ENCODE results near the gene DPP6.
"Not testable (repeated sequence)": the region's sequence is repeated elsewhere in the genome, so short reads cannot be mapped to it uniquely, and the experiment has no call there.

DPP6 gene

DNA sequence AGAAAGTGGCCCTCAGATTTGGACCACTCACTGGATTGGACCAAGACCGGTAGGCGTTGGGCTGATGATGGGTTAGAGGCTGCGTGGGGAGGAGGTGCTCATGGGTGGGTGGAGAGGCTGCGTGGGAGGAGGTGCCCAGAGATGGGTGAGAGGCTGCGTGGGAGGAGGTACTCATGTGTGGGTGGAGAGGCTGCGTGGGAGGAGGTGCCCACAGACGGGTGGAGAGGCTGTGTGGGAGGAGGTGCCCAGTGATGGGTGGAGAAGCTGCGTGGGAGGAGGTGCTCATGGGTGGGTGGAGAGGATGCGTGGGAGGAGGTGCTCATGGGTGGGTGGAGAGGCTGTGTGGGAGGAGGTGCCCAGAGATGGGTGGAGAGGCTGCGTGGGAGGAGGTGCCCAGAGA is 604.4 kb downstream of the DPP6 start:
- no peak for DNase-seq (ENCODE audit: low read depth in 2 of 2)

DNA sequence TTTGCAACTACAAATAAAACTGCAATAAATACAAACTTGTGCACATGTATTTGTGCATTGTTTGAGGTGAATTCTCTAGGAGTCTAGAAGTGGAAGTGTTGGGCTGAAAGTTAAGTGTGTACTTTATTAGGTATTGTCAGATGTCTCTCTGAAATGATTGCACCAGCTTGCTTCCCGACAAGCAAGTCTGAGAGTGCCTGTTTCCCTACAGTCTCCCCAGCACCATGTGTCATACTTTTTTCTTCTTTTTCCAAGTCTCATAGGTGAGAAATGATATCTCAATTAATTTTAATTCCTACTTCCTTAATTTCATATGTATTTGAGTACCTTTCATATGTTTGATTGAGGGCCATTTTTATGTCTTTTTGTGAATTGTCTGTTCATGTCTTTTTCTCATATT is 614.6 kb downstream of the DPP6 start:
- no peak for DNase-seq (ENCODE audit: low read depth in 2 of 2)

DNA sequence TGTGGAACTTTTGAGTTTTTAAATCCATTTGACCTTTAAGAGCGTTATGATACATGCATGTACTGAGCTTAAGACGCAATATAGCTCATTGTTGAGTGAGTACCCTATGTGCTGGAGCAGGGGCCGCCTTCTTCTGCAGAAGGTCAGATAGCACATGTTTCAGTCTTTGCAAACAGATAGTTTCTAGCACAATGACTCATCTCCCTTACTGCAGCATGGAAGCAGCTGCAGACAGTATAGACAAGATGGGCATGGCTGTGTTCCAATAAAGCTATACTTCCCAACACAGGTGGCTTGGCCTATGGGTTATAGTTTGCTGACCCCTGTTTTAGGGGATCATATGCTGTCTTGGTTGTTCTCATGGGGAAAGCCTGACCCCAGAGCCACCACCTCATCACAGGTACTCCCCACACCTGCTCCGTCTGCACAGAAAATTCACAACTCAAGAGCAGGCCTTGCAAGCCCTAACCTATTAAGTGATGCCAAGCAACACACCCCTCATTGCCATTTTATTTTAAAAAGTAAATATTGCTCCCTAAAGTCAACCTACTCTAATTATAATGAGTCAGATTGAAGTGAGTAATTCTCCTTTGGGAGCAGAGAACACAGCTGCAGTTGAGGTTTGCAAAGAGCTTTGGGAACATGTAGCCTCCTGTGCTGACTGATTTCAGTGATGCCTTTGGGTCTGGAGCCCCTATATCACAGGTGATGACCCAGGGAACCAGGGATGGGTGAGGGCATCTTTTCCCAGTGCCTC is 620.6 kb downstream of the DPP6 start:
- DNase-seq (ENCODE audit: low read depth in 2 of 2), result no peak

DNA sequence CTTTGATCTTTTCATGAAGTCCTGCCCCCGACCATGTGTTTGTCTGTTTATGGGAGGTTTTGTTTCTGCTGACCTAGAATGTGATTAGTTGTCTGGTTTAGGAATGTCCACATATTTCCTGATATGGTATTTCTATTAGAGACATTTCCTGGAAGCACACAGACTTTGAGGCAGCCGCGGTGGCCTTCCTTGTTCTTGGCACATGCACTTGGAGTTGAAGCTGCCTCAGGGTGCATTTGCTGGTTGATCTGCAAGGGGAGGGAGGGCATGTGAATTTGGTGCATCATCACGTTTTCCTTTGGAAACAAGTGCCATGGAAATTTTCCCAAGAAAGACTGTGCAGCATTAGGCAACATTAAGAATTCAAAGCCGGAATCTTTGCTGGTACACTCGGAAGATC is 622.0 kb downstream of the DPP6 start:
- no peak for DNase-seq (ENCODE audit: low read depth in 2 of 2)

DNA sequence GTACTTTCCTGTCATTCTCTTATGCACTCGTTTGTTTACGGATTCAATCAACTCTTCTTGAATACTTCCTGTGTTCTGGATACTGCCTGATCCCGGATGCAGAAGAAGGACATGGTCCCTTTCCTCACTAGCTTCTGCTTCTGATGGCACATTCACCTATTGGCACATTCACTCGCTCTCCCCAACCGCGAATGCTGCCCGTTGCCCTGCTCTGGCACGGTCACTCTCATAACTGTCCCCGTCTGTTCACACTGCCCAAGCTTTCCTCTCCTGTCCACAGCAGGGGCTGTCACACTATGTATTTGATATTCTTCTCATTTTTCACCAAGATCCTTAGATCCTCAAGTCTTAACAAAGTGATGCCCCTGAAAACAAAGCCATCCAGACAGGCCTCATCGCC is 623.4 kb downstream of the DPP6 start:
- DNase-seq (ENCODE audit: low read depth in 2 of 2), result no peak

DNA sequence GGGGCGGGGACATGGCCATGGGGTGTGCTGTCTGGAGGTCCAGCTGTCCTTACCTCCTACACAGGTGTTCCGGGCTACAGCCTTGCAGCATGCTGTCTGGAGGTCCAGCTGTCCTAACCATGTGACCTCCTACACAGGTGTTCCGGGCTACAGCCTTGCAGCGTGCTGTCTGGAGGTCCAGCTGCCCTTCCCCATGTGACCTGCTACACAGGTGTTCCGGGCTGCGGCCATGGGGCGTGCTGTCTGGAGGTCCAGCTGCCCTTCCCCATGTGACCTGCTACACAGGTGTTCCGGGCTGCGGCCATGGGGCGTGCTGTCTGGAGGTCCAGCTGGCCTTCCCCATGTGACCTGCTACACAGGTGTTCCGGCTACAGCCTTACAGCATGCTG is 623.8 kb downstream of the DPP6 start:
- not testable (repeated sequence) for DNase-seq (ENCODE audit: low read depth in 2 of 2)

DNA sequence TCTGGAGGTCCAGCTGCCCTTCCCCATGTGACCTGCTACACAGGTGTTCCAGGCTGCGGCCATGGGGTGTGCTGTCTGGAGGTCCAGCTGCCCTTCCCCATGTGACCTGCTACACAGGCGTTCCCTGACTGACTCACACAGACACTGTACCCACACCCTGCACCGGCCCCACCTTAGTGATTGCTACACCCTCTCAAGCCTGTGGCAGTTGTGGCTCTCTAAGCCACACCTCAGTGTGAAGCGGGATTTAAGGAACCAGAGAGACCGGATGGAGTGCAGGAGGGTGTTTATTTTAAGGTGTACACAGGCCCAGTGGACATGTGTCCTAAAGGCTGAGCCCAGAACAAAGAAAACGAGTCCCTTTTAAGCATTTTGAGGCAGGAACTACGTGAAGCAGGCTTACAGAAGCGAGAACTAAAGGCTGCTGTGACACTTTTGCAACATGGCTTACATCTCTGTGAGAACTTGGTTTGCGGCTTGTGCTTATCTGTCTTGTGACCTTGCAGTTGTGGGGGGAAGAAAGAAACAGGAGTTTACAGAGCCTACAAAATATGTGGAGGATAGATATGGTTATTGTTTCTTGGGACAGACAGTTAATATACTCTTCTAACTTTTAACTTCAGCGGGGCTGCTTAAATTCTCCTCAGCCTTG is 624.4 kb downstream of the DPP6 start:
- DNase-seq (ENCODE audit: low read depth in 2 of 2), result no peak

DNA sequence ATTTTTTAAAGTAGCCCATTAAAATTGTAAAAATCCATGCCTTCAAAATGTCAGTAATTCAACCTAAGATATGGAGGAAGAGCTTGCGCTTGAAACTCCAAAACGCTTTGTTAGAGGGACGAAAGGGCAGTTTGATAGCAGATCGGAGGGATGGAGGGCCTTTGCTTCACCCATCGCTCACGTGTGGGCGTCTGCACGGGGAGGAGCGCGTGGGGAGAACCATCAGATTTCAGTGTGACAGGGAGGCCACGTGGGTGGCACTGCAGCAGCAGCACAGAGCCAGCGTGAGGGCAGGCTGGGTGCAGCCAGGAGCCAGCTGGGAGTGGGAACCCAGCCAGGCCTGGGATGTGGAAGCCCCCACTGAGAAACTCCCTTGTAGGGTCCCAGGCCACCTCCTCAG is 625.3 kb downstream of the DPP6 start:
- no peak for DNase-seq (ENCODE audit: low read depth in 2 of 2)

DNA sequence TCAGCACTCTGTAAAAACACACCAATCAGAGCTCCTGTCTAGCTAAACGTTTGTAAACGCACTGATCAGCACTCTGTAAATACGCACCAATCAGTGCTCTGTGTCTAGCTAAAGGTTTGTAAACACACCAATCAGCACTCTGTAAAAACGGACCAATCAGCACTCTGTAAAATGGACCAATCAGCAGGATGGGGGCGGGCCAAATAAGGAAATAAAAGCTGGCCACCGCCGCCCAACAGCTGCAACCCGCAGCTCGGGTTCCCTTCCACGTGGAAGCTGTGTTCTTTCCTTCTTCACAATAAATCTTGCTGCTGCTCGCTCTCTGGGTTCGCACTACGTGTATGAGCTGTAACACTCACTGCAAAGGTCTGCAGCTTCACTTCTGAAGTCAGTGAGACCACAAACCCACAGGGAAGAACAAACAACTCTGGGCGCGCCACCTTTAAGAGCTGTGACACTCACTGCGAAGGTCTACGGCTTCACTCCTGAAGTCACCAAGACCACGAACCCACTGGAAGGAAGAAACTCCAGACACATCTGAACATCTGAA is 625.9 kb downstream of the DPP6 start:
- not testable (repeated sequence) for DNase-seq (ENCODE audit: low read depth in 2 of 2)

DNA sequence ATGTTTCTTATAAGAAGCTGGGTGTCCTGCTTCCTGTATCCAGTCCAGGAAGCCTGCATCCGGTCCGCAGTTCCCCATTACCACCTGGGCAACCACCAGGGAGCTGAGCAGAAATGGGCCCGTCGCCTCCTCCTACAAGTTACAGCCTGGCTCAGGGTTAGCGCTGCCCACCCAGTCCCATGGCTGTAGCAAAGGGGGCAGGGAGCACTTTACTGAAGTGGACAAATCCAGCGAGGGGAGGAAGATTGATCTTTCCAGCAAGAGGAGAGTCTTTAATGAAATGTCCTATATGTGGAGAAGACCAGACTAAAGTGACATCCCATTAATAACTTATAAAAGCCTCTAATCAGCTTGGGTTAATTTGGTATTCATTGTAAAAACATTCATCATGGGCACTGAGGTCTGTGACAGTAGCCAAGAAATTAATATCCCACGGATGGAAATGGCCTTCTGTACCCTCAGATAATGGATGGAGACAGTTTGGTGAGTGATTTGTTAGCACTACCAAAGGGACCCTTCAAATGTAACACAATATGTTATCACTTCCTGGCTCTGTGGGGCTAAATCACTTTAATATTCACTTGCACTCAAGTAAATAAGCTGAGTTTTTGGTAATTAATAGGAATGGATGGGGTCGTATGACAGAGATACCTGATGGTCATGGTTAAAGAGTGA is 627.3 kb downstream of the DPP6 start:
- no peak for DNase-seq (ENCODE audit: low read depth in 2 of 2)

DNA sequence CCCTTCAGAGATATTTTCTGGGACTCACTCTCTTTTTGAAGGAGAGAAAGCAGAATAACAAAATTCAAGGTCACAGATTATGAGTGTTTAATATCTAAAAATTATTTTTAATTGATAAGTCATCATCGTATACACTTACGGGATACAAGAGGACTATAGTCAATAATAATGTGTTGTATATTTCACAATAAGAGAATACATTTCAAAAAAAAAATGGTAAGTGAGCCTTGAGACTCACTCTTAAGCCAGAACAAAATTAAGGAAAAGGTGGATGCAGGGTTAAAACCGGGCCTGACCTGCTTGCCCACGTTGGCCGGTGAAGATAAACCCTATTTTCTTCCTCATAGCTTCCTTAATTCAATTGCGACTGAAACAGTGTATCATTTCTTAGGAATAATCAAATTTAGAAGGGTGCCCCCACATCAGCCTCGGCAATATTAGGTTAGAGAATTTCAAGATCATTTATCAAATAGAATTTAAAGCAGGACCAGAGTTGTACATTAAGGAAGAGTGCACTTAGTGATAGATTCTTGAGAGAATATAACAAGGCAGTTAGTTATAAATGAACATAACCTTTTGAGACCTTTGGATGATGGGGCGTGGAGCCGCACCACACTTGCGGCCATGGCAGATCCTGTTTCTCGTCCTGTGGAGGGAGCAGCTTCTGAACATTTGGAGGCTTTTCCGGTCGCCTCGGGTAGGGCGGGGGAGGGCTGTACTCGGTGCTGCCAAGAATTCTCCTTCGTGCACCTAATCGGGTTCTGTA is 628.9 kb downstream of the DPP6 start:
- DNase-seq (ENCODE audit: low read depth in 2 of 2), result no peak

DNA sequence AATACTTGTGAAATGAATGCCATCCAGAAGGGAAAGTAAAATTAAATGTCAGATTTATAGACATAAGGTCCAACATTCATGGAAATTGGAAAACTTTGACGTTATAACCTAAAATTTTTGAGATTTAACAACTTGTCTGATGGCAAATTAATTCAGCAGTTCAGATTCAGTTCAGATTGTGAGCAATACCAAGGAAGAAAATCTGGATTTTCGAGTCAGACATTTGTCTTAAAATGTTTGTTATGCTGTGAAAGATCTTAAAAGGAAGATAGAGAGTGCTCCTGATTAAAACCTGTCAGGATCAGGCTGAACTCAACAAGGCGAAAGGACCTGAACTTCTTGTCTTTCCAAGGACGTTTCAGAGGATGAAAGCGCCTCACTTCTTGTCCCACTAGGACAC is 629.8 kb downstream of the DPP6 start:
- no peak for DNase-seq (ENCODE audit: low read depth in 2 of 2)

DNA sequence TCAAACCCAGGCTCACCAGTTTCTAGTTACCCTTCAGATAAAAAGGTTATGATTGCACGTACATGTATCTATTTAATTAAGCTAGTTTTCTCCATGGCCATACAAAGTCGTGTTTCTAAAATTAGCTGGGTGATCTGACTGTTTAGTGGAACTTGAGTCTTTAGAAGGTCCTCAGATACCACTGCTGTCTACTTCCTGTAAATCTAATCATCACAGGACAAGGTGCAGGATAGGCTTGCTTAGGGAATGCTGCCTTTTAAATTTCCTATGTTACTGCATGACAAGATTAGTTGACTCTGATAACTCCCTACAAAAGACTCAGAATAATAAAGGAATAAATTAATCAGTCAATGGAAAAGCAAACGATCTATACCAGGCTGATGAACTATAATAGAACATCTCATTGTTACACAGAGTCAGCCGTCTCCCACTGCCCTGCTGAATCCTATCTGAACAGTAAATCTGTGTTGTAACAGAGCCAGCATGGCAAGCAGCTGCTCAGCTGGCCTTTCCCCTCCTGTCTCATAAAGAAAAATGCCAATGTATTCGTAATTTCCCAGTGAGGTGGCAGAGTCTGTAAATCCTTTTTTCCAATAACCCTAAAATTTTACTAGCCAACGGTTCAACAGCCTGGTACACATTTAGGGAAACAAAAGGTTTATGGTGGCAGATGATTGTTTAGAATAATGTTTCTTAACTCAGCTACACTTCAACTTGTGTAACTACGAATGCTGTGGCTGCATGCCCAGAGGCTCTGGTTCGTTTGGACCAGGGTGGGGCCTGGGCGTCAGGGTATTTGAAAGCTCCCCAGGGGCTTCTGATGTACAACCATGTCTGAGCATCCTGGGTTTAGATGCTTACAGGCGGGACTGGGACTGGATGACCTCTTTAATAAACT is 632.7 kb downstream of the DPP6 start:
- DNase-seq (ENCODE audit: low read depth in 2 of 2), result no peak

DNA sequence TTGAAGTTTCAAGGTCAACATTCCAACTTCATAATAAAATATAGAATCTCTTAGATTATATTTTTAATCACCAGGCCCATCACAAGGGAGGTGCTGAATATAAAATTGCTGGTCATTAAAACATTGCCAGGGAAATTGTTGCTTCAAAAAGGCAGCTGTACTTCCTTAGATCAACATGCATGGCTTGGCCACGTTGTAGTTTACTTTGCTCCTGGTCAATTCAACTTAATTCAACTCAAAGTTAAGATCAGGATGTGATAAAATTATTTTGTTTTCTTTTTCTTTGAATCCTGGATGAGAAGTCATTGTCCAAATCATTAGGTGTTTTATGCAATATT is 633.3 kb downstream of the DPP6 start:
- no peak for DNase-seq (ENCODE audit: low read depth in 2 of 2)

DNA sequence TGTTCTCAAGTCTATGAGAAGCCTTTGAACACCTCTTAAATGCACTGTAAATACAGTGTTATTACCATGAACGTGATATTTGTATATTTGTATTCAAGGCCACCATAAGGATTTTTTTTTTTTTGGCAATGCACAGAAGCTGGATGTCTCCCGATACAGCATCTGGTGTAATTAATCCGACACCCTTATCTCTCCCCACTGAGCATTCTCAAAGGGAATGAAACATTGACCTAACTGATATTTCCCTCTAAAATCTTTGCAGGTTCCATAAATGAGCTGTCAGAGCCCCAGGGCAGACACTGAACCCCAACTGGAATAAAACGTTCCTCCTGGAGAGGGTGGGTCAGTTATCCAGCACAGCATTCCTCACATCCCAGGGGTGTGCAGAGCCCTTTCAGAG is 634.1 kb downstream of the DPP6 start:
- DNase-seq (ENCODE audit: low read depth in 2 of 2), result no peak

DNA sequence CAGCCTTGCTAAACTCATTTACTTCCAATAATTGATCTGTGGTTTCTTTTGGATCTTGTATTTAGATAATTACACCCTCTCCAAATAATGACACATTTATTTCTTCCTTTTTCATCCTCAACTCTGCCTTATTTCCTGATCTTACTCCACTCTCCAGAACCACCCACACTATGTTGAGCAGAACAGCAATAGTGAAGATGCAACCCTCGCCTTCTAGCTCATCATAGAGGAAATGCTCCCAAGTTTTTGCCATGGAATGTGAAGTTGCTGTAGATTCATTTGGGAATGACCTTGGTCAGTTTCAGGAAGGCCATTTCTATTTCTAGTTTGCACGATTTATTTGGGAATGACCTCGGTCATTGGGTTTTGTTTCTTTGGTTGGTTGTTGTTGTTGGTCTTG is 636.8 kb downstream of the DPP6 start:
- no peak for DNase-seq (ENCODE audit: low read depth in 2 of 2)

DNA sequence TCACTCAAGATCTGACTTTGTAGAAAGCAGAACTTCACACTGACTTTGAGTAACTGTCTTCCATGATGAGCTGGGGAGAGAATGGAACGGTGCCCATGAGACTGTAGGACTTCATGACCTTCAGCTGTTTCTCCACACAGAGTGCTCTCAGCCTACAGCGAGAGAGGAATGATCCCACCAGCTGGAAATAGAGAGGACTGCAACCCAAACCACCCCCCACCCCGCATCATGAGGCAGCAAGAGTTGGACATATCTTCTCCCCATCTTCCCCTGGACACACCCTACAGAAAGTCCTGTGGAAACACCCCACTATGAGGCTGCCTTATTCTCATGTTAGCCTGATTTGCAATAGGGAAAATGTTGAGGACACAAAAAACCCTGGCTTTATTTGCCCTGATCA is 638.2 kb downstream of the DPP6 start:
- no peak for DNase-seq (ENCODE audit: low read depth in 2 of 2)

DNA sequence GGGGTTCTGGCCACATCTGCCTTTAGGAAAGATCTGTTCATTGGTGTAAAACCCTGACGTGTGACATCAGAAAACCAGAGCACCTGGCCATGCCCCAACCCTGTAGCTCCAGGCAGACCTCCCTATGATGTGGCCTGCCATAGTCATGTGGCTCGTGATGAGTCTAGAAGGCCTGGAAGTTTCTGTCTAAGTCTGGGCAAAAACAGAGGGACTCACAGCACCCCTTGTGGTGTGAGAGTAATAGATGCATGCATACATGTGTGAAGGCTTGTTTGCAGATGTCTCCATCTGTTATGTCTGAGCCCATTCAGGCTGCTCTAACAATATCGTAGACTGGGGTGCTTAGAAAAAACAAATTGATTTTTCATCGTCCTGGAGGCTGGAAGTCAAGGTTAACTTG is 641.5 kb downstream of the DPP6 start:
- no peak for DNase-seq (ENCODE audit: low read depth in 2 of 2)

DNA sequence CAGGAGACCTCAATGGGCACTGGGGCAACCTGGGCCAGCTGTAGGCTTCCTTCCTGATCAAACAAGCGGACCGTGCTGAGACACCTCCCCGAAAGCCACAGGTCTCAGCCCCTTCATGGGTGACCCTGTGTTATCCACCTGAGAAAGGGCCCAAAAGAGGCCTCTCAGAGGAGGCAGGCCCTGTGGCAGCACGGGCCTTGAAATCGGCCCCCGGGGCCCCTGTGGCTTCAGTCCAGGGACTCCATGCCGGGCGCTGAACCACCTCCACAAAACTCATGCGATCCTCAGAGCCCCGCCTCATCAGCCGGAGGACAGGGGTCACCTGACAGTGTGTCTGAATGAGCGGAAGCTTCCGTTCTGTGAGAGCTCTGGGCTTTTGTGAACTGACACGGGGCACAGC is 643.6 kb downstream of the DPP6 start:
- DNase-seq (ENCODE audit: low read depth in 2 of 2), result no peak

DNA sequence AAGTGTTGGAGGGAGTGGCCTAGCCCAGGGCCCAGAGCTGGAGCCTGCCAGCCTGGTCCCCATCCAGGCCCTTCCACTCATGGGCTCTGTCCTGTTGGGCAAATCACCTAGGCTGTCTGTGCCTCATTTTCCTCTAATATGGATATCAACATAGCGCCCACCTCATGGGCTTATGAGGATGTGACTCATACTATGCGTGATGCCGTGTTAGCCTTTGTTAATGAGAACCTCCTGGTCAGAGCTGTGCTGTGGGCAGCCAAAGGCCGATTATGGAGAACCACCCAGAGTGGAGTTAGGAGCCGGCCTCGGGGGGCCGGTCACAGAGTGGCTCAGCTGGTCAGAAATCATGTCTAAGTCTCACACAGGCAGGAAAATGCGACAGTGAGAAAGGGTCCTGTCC is 644.4 kb downstream of the DPP6 start:
- DNase-seq (ENCODE audit: low read depth in 2 of 2), result no peak

DNA sequence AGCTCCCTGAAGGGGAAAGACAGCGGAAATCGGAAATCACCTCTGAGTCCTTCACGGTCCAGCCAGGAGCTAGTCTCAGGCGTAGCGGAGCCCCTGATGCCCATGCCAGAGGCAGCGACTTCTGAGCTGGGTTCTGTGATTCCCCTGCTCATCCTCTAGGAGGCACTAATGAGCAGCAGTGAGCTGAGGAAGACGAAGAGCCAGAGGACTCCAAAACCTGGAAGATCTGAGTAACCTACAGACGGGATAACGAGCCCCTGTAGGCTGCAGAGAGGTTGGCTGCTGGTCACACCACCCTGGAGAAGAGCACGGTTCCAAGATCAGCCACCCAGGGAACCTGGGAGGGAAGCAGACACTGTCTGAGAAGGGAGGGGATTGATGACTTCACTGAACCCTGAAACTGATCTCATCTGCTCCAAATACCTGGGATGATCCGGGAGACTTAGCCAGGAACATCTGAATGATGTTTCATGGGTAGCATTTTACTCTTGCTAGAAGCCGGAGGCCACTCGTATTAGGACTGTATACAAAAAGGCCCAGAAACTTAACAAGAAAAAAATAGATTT is 646.6 kb downstream of the DPP6 start:
- no peak for DNase-seq (ENCODE audit: low read depth in 2 of 2)

All from stimulated activated CD4-positive, alpha-beta T cell treated with anti-CD3 and anti-CD28 coated beads, Interleukin-1b, Interleukin-23, amount 100 ng/mL, for 4 hours (primary cell).